ENCODE measurements around the gene LRFN5. TPM values are rescaled to one million over a fixed set of nuclear protein-coding genes. Genes with fewer than 3 reads are reported as not detected.

Gene LRFN5
- total and polyA plus RNA-seq, 2 experiments from 2014 or later, result 0.54 TPM

DNA sequence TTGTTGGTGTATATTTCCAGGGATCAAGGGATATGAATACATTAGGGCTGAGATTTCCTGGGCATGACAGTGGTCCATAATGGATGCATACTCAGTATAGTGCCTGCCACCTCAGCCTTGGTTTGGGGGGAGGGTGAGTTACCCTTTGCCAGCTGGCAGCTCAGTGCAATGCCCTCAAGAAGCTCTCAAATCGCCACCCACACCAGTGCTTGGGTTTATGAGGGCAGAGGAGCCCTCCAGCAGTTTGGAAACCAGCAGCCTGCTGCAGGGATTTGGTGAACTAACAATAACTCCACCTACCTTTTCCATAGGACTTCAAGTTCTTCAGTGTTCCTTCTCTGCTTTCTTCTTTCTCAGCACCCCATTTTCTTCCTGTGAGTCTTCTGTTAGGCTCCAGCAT lies 218.9 kb downstream of the LRFN5 start:
- WGBS, 2 experiments (ENCODE audit: low coverage in 1 of 2, low lambda C conversion rate in 2 of 2, missing lambda C conversion rate in 2 of 2), result 83 to 90% methylated on average over 1 of the region's 1 CpG
- H3K27me3 ChIP-seq (replicated peaks; ENCODE audit: insufficient read depth), result no peaks in the 10 kb centered on the region
- H3K4me2 ChIP-seq (ENCODE audit: unreplicated experiment), result no peak overlapping the region
- TF ChIP-seq EZH2phosphoT487 (IDR thresholded peaks at IDR 0.05; ENCODE audit: insufficient read depth, low read depth) (no peak), EZH2 (IDR thresholded peaks at IDR 0.05; ENCODE audit: insufficient read depth, poor library complexity, severe bottlenecking) (no peak)
- in situ Hi-C loops (cut with MboI), result no loop called here
- H3K9ac ChIP-seq, result no peak overlapping the region
- no peaks in the 10 kb centered on the region for H3K9me2 ChIP-seq (ENCODE audit: insufficient read depth)
- no peak for DNase-seq
- H3F3A ChIP-seq (ENCODE audit: insufficient read depth), result no peaks in the 10 kb centered on the region
- H3K4me1 ChIP-seq (ENCODE audit: insufficient read depth), result peaks cover 15% of the 10 kb centered on the region
- H3K9me3 ChIP-seq (ENCODE audit: low read depth), result no peaks in the 10 kb centered on the region
- H3K4me3 ChIP-seq, result no peak overlapping the region
- no peaks in the 10 kb centered on the region for H3K79me2 ChIP-seq (ENCODE audit: insufficient read depth)
- H3K27ac ChIP-seq, result no peak overlapping the region
- H2AFZ ChIP-seq, result no peak overlapping the region
- no peaks in the 10 kb centered on the region for H3K36me3 ChIP-seq (ENCODE audit: low read depth)
- no peaks in the 10 kb centered on the region for H4K20me1 ChIP-seq (ENCODE audit: insufficient read depth)

GRCh38 chr14:41830714-41831406 lies 224.2 kb downstream of the LRFN5 start:
- peak; percentile 68 for DNase-seq
- no peaks in the 10 kb centered on the region for H4K20me1 ChIP-seq (ENCODE audit: insufficient read depth)
- H2AFZ ChIP-seq, result peak overlapping the region; percentile 18; the same call in 1 of the 2 replicates
- H3K9ac ChIP-seq, result 0 out of 2 replicates have a peak overlapping the region, but pooled peaks have one; percentile 1
- no peaks in the 10 kb centered on the region for H3K9me3 ChIP-seq (ENCODE audit: low read depth)
- H3K9me2 ChIP-seq (ENCODE audit: insufficient read depth), result no peaks in the 10 kb centered on the region
- TF ChIP-seq EZH2phosphoT487 (IDR thresholded peaks at IDR 0.05; ENCODE audit: insufficient read depth, low read depth), result no peak
- TF ChIP-seq EZH2 (IDR thresholded peaks at IDR 0.05; ENCODE audit: insufficient read depth, poor library complexity, severe bottlenecking), result no peak
- H3F3A ChIP-seq (ENCODE audit: insufficient read depth), result no peaks in the 10 kb centered on the region
- H3K36me3 ChIP-seq (ENCODE audit: low read depth), result no peaks in the 10 kb centered on the region
- H3K27ac ChIP-seq, result peak overlapping the region; percentile 28; the same call in 1 of the 2 replicates
- WGBS, 2 experiments (ENCODE audit: low coverage in 1 of 2, low lambda C conversion rate in 2 of 2, missing lambda C conversion rate in 2 of 2), result 7 to 8% methylated on average over 2 of the region's 2 CpGs
- H3K4me1 ChIP-seq (ENCODE audit: insufficient read depth), result peaks cover 21% of the 10 kb centered on the region
- no peak overlapping the region for H3K4me3 ChIP-seq
- in situ Hi-C loops (cut with MboI), result no loop called here
- H3K4me2 ChIP-seq (ENCODE audit: unreplicated experiment), result peak overlapping the region; percentile 5
- no peaks in the 10 kb centered on the region for H3K27me3 ChIP-seq (replicated peaks; ENCODE audit: insufficient read depth)
- H3K79me2 ChIP-seq (ENCODE audit: insufficient read depth), result no peaks in the 10 kb centered on the region

GRCh38 chr14:41839661-41840060 lies 233.0 kb downstream of the LRFN5 start:
- Histone ChIP-seq H3K9me3 (ENCODE audit: low read depth) (no peaks in the 10 kb centered on the region), H3K79me2 (ENCODE audit: insufficient read depth) (no peaks in the 10 kb centered on the region), H3K27ac (no peak overlapping the region), H2AFZ (no peak overlapping the region), H3K4me2 (ENCODE audit: unreplicated experiment) (no peak overlapping the region), H4K20me1 (ENCODE audit: insufficient read depth) (no peaks in the 10 kb centered on the region), H3K27me3 (replicated peaks; ENCODE audit: insufficient read depth) (no peaks in the 10 kb centered on the region), H3K9me2 (ENCODE audit: insufficient read depth) (no peaks in the 10 kb centered on the region), H3F3A (ENCODE audit: insufficient read depth) (no peaks in the 10 kb centered on the region), H3K36me3 (ENCODE audit: low read depth) (no peaks in the 10 kb centered on the region), H3K9ac (no peak overlapping the region), H3K4me1 (ENCODE audit: insufficient read depth) (no peaks in the 10 kb centered on the region), H3K4me3 (no peak overlapping the region)
- 86 to 89% methylated on average over 2 of the region's 2 CpGs for WGBS, 2 experiments (ENCODE audit: low coverage in 1 of 2, low lambda C conversion rate in 2 of 2, missing lambda C conversion rate in 2 of 2)
- in situ Hi-C loops (cut with MboI), result no loop called here
- no peak for TF ChIP-seq EZH2 (IDR thresholded peaks at IDR 0.05; ENCODE audit: insufficient read depth, poor library complexity, severe bottlenecking)
- no peak for TF ChIP-seq EZH2phosphoT487 (IDR thresholded peaks at IDR 0.05; ENCODE audit: insufficient read depth, low read depth)
- DNase-seq, result no peak

DNA sequence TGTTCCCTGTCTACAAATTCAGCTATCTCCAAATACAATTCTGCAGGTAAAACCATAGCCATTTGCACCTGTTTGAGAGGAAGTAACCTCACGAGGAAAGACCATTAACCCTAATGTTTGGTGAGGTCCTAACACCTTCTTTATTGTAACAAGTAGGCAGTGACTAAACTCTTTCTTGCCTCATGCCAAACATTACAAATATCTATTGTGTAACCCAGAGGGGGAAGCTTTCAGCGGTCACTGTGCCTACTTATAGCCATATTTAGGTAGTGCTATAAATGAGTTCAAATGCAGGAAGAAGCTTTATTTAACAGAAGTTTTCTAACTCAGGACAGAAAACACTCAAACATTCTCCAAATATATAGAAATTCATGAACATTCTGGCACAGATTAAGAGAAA lies 252.7 kb downstream of the LRFN5 start:
- no peaks in the 10 kb centered on the region for H3K27me3 ChIP-seq (replicated peaks; ENCODE audit: insufficient read depth)
- no peak overlapping the region for H3K4me3 ChIP-seq
- H3K4me2 ChIP-seq (ENCODE audit: unreplicated experiment), result peak overlapping the region; percentile 48
- no peak overlapping the region for H3K27ac ChIP-seq
- peaks cover 13% of the 10 kb centered on the region for H3K4me1 ChIP-seq (ENCODE audit: insufficient read depth)
- TF ChIP-seq EZH2 (IDR thresholded peaks at IDR 0.05; ENCODE audit: insufficient read depth, poor library complexity, severe bottlenecking), result no peak
- no peak for TF ChIP-seq EZH2phosphoT487 (IDR thresholded peaks at IDR 0.05; ENCODE audit: insufficient read depth, low read depth)
- no peaks in the 10 kb centered on the region for H4K20me1 ChIP-seq (ENCODE audit: insufficient read depth)
- in situ Hi-C loops (cut with MboI), result no loop called here
- no peaks in the 10 kb centered on the region for H3K9me3 ChIP-seq (ENCODE audit: low read depth)
- H3K79me2 ChIP-seq (ENCODE audit: insufficient read depth), result no peaks in the 10 kb centered on the region
- WGBS, 2 experiments (ENCODE audit: low coverage in 1 of 2, low lambda C conversion rate in 2 of 2, missing lambda C conversion rate in 2 of 2), result 9 to 10% methylated on average over 2 of the region's 2 CpGs
- H3K9ac ChIP-seq, result no peak overlapping the region
- DNase-seq, result peak; percentile 80
- no peaks in the 10 kb centered on the region for H3K9me2 ChIP-seq (ENCODE audit: insufficient read depth)
- no peak overlapping the region for H2AFZ ChIP-seq
- H3F3A ChIP-seq (ENCODE audit: insufficient read depth), result peaks cover 8% of the 10 kb centered on the region; the same call in 1 of the 2 replicates
- no peaks in the 10 kb centered on the region for H3K36me3 ChIP-seq (ENCODE audit: low read depth)
